ENCODE measurements around the gene DNLZ.

The DNLZ gene

GRCh38 chr9:136370687-136371532 is 7.4 kb upstream of the DNLZ start:
- TF ChIP-seq, protein P1, sequence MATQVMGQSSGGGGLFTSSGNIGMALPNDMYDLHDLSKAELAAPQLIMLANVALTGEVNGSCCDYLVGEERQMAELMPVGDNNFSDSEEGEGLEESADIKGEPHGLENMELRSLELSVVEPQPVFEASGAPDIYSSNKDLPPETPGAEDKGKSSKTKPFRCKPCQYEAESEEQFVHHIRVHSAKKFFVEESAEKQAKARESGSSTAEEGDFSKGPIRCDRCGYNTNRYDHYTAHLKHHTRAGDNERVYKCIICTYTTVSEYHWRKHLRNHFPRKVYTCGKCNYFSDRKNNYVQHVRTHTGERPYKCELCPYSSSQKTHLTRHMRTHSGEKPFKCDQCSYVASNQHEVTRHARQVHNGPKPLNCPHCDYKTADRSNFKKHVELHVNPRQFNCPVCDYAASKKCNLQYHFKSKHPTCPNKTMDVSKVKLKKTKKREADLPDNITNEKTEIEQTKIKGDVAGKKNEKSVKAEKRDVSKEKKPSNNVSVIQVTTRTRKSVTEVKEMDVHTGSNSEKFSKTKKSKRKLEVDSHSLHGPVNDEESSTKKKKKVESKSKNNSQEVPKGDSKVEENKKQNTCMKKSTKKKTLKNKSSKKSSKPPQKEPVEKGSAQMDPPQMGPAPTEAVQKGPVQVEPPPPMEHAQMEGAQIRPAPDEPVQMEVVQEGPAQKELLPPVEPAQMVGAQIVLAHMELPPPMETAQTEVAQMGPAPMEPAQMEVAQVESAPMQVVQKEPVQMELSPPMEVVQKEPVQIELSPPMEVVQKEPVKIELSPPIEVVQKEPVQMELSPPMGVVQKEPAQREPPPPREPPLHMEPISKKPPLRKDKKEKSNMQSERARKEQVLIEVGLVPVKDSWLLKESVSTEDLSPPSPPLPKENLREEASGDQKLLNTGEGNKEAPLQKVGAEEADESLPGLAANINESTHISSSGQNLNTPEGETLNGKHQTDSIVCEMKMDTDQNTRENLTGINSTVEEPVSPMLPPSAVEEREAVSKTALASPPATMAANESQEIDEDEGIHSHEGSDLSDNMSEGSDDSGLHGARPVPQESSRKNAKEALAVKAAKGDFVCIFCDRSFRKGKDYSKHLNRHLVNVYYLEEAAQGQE (IDR thresholded peaks at IDR 0.05; ENCODE audit: insufficient read depth in 1 of 2, low read depth in 2 of 2, low read length in 2 of 2) = no peak
- TF ChIP-seq SIN3A (IDR thresholded peaks at IDR 0.05; ENCODE audit: borderline replicate concordance, insufficient read depth, low read length) (no peak), TAF1 (IDR thresholded peaks at IDR 0.05; ENCODE audit: borderline replicate concordance, insufficient read depth, low read length) (no peak), FOXP2 (optimal IDR thresholded peaks at IDR 0.05; ENCODE audit: borderline replicate concordance, extremely low read depth, extremely low read length, insufficient read depth) (no peak), POLR2AphosphoS5 (IDR thresholded peaks at IDR 0.05; ENCODE audit: low read depth, low read length) (no peak)

DNA sequence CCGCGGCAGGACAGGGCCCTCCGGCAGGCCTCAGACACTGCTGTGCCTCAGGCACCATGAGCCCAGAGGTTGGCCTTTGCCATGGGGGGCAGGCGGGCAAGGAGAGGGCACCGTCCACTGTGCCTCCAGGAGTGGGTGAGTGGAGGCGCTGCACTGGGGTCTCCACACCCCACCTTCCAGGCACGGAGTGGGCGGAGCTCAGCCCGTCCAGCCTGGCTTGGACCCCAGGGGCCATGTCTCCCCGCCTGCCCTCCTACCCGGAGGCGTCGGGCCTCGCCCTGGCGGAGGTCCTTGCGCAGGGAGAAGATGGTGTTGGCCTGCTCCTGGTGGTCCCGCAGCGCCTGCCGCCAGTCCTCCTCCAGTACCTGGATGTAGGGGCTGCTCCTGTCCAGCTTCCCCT is 6.5 kb upstream of the DNLZ start:
- TF ChIP-seq, protein P1 (IDR thresholded peaks at IDR 0.05; ENCODE audit: insufficient read depth in 1 of 2, low read depth in 2 of 2, low read length in 2 of 2) = no peak
- no peak for TF ChIP-seq SIN3A (IDR thresholded peaks at IDR 0.05; ENCODE audit: borderline replicate concordance, insufficient read depth, low read length)

DNA sequence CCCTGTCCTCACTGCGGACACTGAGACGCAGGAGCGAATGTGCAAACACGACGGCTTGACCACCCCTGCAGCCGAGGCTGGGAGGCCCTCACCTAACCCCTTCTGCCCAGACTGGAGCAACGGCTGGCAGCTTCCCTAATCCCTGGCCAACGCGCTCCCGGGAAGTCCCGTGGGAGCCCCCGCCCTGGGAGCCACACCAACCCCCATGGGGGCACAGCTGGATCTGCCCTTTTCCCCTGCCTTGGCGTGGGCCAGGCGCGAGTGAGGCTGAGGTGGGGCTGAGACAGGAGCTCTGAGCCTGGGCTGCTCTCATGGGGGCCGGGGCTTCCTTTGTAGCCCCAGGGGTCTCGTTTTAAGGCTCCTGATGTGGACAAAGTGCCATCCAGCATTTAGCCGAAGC is 4.6 kb upstream of the DNLZ start:
- no peak for TF ChIP-seq FOXP2 (optimal IDR thresholded peaks at IDR 0.05; ENCODE audit: borderline replicate concordance, extremely low read depth, extremely low read length, insufficient read depth)
- TF ChIP-seq POLR2AphosphoS5 (IDR thresholded peaks at IDR 0.05; ENCODE audit: low read depth, low read length) = no peak

GRCh38 chr9:136367296-136368145 is 4.0 kb upstream of the DNLZ start:
- TF ChIP-seq FOXP2 (optimal IDR thresholded peaks at IDR 0.05; ENCODE audit: borderline replicate concordance, extremely low read depth, extremely low read length, insufficient read depth) (no peak), POLR2AphosphoS5 (IDR thresholded peaks at IDR 0.05; ENCODE audit: low read depth, low read length) (no peak), TAF1 (IDR thresholded peaks at IDR 0.05; ENCODE audit: borderline replicate concordance, insufficient read depth, low read length) (no peak), SIN3A (IDR thresholded peaks at IDR 0.05; ENCODE audit: borderline replicate concordance, insufficient read depth, low read length) (no peak)
- TF ChIP-seq, protein P1 (IDR thresholded peaks at IDR 0.05; ENCODE audit: insufficient read depth in 1 of 2, low read depth in 2 of 2, low read length in 2 of 2) = no peak

DNA sequence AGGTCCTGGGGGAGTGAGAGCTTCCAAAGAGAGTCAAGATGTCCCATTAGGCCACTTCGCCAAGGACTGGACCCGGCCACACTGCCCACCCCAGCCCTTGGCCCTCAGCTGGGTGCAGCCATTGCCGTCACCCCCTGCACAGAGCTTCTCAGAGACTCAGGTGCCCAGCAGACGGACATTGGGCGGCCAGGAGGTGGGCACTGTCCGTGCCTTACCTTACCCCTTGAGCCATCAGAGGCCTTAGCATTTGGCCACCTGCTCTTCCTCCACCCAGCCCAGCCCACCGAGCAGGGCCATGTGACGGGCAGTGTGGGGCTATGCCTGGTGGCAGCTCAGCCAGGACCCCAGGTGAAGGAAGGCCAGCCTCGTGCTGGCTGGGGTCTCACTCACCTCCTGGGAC is 3.3 kb upstream of the DNLZ start:
- no peak for TF ChIP-seq TAF1 (IDR thresholded peaks at IDR 0.05; ENCODE audit: borderline replicate concordance, insufficient read depth, low read length)
- no peak for TF ChIP-seq FOXP2 (optimal IDR thresholded peaks at IDR 0.05; ENCODE audit: borderline replicate concordance, extremely low read depth, extremely low read length, insufficient read depth)
- TF ChIP-seq, protein P1 (IDR thresholded peaks at IDR 0.05; ENCODE audit: insufficient read depth in 1 of 2, low read depth in 2 of 2, low read length in 2 of 2) = no peak
- TF ChIP-seq POLR2AphosphoS5 (IDR thresholded peaks at IDR 0.05; ENCODE audit: low read depth, low read length) = no peak
- no peak for TF ChIP-seq SIN3A (IDR thresholded peaks at IDR 0.05; ENCODE audit: borderline replicate concordance, insufficient read depth, low read length)

All from PFSK-1 (cell line).